ENCODE results near the gene GAPDHS.

Gene GAPDHS

GRCh38 chr19:35510626-35510964 lies 22.7 kb upstream of the GAPDHS start:
- no peak for DNase-seq (ENCODE audit: low spot score)

- DNase-seq (ENCODE audit: low spot score) = no peak
Measured at GRCh38 chr19:35511337-35511736, 21.9 kb upstream of the GAPDHS start.

GRCh38 chr19:35512831-35513627 lies 20.2 kb upstream of the GAPDHS start:
- DNase-seq (ENCODE audit: low spot score) = no peak

GRCh38 chr19:35513628-35514281 lies 19.5 kb upstream of the GAPDHS start, which contains the start of gene DMKN:
Gene DMKN (minus strand): TSS chr19:35513649. CDS start chr19:35513475, 174 bp downstream.
- no peak for DNase-seq (ENCODE audit: low spot score)

- DNase-seq (ENCODE audit: low spot score) = no peak
Measured at GRCh38 chr19:35514282-35514809, 18.9 kb upstream of the GAPDHS start.

GRCh38 chr19:35516310-35516709 lies 16.9 kb upstream of the GAPDHS start:
- no peak for DNase-seq (ENCODE audit: low spot score)

- DNase-seq (ENCODE audit: low spot score) = no peak
Measured at GRCh38 chr19:35517342-35517741, 15.9 kb upstream of the GAPDHS start.

- no peak for DNase-seq (ENCODE audit: low spot score)
Measured at GRCh38 chr19:35518313-35518712, 14.9 kb upstream of the GAPDHS start.

GRCh38 chr19:35519291-35519690 lies 14.0 kb upstream of the GAPDHS start:
- DNase-seq (ENCODE audit: low spot score) = no peak

GRCh38 chr19:35521124-35521743 lies 12.0 kb upstream of the GAPDHS start:
- no peak for DNase-seq (ENCODE audit: low spot score)

- no peak for DNase-seq (ENCODE audit: low spot score)
Measured at GRCh38 chr19:35522745-35523327, 10.4 kb upstream of the GAPDHS start.

- no peak for DNase-seq (ENCODE audit: low spot score)
Measured at GRCh38 chr19:35524181-35524837, 8.9 kb upstream of the GAPDHS start.

- DNase-seq (ENCODE audit: low spot score) = no peak
Measured at GRCh38 chr19:35525873-35526272, 7.4 kb upstream of the GAPDHS start.

GRCh38 chr19:35528218-35529038 lies 4.8 kb upstream of the GAPDHS start, which contains the start of gene SBSN:
Gene SBSN (minus strand): TSS chr19:35528311. CDS start chr19:35528281, 30 bp downstream.
- DNase-seq (ENCODE audit: low spot score) = no peak

- no peak for DNase-seq (ENCODE audit: low spot score)
Measured at GRCh38 chr19:35529241-35530218, 3.7 kb upstream of the GAPDHS start.

GRCh38 chr19:35531291-35531690 lies 2.0 kb upstream of the GAPDHS start:
- no peak for DNase-seq (ENCODE audit: low spot score)

GRCh38 chr19:35533822-35534392 lies 651 bp downstream of the GAPDHS start:
- no peak for DNase-seq (ENCODE audit: low spot score)

- no peak for DNase-seq (ENCODE audit: low spot score)
Measured at GRCh38 chr19:35534803-35535480, 1.7 kb downstream of the GAPDHS start.

Data from SK-N-DZ (cell line).